NCI-H748 (cell line): Measurements from ENCODE around the gene PTPN14.
A peak's percentile ranks its signal among the peaks of the same experiment; 100 is the strongest.
"Not testable (repeated sequence)": the region's sequence is repeated elsewhere in the genome, so short reads cannot be mapped to it uniquely, and the experiment has no call there.

Experiments
- DNase-seq: peaks from one replicate; lab custom pipeline; 2025; ENCODE audit not compliant: unreplicated experiment; lab: John Stamatoyannopoulos, UW

PTPN14 gene

DNA sequence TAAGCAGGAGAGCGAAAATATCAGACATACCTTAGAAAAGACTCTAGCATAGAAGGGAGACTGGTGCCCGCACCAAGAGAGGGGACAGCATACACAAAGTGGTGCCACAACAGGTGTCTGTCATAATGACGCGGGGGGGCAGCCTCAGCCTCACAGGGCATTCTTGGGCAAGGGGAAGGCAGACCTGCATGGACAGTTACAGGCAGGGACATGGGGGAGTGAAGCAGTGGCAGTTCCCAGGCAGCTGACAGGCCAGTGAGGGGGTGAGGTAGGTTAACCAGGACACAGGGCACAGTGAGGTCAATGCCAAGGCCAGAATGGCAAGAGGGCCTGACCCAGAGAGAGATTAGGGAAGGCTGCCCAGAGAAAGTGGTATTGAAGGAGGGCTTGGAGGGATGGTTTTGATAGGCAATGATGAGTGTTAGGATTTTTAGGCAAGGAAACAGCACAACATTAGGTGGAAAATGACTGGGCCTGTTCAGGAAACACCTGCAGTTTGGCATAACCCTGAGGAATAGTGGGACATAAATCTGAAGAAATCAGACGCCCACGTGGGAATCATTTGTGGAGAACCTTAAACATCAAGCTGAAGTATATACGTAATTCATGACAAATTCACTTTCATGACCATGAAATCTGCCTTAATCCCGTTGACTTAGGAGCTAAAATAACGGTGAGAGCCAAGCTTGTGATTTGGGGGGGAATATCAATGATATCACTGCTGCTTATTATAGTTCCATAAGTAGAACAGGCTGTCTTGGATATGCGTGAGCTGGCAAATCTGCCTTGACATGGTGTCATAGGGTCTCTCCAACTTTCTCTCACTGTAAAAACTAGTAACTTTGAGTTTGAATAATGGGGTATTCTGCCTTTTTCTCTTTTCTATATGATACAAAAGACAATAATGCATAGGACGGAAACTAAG, 8.9 kb downstream of the PTPN14 start:
- DNase-seq, result no peak

DNA sequence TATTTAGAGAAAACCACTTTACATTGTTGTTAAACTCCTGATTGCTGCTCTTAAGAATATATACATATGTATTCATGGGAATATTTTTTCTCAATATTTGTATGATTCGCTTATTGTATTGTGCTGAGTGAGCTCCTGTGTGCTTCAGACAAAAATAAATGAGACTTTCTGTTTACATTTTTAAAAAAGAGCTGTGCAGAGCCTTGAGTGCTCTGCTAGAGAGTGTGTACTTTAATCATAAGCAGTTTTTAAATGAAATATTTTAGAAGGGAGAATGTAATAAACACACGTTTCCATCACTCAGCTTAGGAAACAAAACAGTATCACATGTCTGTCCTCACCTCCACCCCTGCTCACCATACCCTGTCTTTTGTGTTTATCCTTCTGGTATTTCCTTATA, 9.7 kb downstream of the PTPN14 start:
- no peak for DNase-seq

DNA sequence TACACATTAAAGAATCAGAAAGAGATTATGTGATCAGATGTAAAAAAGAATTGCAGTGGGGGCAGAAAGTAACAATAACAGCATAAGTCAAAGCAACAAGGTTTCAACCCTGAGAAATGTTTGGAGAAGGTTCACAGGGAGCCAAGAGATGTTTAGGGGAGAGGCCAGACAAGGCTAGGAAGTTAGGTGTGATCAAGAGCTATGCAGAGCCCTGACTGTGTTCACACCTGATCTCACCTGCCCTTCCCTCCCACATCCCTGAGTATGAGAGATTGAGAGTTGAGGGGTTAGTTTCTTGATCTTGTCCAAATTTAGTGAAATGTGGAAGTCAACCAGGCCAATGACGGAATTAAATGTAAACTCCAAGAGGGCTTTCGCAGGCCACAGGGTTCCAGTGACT, 10.2 kb downstream of the PTPN14 start:
- DNase-seq, result no peak

DNA sequence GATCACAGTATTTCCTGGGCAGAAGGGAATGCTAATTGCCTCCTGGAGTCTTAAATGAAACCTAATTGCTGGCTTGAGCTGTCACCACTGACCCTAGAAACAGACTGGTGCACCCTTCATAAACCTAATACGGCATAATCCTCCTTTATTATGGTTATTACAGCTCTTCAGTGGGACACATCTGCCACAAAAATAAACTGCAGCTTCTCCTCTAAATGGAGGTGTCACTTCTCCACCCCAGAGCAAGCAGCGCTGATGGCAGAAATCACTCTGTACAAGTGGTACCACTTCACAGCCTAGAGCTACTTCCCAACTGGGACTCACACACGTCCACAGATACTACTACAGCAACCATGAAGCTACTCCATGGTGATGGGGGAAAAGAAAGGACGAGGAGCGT, 11.1 kb downstream of the PTPN14 start:
- no peak for DNase-seq

DNA sequence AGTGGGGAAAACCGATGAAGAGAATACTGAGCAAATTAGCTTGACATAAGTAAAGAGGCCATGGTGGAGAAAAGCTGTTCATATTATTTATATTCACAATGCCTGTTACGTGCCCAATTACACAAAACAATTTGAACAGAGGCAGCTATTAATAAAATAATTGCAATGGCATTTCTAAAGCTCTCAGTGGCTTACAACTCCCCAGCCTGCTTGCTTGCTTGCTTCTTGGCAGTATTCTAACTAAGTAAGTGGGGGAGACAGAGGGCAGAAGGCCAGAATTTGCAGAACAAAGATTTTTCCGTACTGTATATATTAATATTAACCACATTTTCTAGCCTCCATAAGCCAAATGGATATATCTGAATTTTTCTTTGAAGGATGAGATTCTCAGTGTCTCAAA, 12.9 kb downstream of the PTPN14 start:
- no peak for DNase-seq

GRCh38 chr1:214537872-214538473, 13.4 kb downstream of the PTPN14 start:
- no peak for DNase-seq

DNA sequence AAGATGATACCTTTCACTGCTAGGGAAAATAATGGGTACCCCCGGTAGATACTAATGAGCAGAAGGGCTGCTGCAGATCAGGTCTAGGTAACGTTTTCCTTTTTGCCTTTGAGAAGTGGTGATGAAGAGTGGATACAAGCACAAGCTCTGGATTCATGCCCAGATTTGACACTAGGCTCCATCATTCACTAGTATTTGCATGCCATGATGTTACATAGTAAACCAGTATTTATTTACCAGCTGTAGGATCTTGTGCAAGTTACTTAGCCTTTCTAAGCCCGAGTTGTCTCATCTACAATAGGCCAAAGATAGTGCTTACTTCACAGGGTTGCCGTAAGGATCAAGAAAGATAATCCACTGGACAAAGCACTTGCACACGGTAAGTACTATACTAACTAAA, 14.2 kb downstream of the PTPN14 start:
- no peak for DNase-seq

- DNase-seq, result no peak
Measured at GRCh38 chr1:214532070-214532469, 19.3 kb downstream of the PTPN14 start.

GRCh38 chr1:214525535-214526019, 25.8 kb downstream of the PTPN14 start:
- no peak for DNase-seq

GRCh38 chr1:214524824-214525223, 26.6 kb downstream of the PTPN14 start:
- DNase-seq, result no peak

DNA sequence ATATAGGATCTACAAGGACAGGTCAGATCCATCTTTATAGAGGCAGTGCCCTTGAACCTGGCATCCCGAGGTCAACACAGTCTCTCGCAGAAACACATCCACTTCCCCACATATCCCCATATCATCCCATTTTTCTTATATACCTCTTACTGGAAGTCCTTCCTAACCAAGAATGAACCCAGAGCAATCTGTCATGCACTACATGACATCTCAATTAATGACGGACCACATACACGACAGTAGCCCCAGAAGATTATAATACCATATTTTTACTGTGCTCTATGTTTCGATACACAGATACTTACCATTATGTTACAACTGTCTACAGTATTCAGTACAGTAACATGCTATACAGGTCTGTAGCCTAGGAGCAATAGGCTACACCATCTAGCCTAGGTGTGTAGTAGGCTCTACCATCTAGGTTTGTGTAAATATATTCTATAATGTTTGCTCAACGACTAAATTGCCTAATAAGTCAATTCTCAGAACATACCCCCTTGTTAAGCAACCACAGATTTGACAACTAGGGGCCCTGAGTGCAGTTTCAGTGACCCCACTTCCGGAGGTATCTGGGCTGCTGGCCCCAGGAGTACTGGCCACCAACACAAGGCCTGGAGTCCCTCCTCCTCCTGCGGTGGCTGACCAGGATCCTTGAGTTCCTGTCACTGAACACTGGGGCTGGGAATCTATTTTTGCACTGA, 28.1 kb downstream of the PTPN14 start:
- DNase-seq, result no peak

DNA sequence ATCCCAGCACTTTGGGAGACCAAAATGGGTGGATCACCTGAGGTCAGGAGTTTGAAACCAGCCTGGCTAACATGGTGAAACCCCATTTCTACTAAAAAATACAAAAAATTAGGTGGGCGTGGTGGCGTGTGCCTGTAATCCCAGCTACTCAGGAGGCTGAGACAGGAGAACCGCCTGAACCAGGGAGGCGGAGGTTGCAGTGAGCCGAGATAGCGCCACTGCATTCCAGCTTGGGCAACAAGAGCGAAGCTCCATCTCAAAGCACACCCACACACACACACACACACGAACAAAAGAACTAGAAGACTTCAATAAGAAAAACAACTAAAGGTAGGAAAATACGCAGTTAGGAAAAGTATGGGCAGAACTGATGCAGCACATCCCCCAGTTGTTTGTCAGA, 29.9 kb downstream of the PTPN14 start:
- DNase-seq, result not testable (repeated sequence)

- peak; percentile 65 for DNase-seq
Measured at GRCh38 chr1:214520544-214521165, 30.7 kb downstream of the PTPN14 start.

DNA sequence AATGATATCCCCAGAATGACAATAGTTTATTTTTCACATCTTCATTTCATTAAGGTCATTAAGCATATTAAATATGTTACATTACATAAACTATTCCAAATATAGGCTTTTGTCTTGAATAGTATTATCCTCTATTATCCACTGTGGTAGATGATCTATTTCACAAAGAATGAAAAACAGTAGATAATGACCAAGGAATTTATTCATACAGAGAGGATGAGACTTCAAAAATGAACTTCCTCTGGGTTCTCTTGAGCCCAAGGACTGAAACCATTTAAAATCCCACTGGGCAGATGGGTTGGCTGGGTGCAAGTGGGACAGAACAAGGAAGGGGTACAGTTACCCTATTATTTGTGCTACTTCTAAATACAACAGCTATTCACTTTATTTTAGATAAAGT, 33.0 kb downstream of the PTPN14 start:
- no peak for DNase-seq

DNA sequence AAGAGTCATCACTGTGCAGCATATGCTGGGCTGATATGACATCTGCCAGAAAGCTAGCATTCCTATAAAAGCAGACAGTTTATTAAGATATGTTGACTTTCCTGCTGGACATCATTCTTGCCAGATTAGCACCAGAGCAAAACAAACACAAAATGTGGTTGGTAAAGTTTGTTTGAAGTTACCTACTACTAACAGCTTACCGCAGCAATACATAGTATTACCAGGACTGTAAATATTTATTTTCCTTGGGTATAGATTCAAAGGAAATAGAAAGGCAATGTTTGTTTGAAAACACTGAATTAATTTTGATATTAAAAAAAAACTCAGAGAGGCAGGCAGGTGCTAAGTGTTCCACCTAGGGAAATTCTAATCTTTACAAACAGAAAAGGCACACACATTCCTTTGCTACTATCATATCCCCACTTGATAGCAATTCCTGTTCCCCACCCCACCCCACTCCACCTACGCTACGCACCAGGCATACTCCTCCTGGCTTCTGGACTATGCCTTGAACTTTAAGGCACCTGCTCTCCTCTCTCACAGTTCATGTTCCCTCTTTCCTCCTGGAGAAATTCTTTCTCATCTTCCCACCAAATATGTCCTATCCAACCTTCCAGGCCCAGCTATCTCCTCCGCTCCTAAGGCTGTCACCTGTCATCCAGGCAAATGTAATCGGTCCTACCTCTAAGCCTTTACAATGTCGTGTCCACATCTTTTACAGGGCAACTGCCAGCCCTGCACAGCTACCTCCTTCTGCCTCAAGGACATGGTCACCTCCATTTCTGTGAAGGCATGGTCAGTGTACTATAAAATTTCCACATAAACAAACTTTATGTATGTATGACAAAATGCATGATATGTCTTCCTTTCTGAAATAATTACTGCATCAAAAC, 34.7 kb downstream of the PTPN14 start:
- DNase-seq, result no peak

DNA sequence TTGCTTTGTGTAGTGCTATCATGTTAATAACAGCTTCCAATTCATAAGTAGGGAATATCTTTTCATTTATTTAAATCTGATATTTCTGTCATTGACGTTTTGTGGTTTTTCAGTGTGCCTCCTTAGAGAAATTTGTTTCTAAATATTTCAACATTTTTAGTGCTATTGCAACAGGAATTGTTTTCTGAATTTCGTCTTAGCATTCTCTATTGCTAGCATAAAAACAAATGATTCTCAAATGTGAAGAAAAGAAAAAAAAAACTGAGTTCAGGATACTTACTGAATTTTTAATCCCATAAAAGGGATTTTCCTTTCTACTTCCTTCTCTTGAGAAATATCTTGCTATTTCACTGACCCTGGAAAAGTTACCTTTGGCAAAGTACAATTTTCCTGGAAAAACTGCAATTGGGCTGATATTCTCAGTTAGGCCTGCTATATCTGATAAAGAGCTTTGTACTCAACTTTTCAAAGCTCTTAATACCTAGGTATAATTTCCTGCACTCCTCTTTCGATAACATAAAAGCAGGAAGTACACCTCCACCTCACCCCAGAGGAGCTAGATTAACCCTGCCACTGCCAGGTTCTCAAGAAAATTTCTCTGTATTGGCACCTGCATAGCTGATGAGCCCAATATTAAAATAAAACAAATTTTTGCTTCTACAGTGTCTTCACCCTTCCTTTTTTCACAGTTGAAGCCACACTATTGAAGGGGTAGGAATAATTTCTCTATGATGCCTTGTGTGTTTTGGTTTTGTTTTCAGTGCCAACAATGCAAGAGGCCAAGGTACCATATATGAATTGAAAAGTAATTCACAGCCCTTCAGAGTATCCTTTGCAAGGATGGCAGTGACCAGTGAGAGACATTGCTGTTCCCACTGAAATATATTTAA, 35.6 kb downstream of the PTPN14 start:
- no peak for DNase-seq

GRCh38 chr1:214514819-214515383, 36.5 kb downstream of the PTPN14 start:
- DNase-seq, result no peak

GRCh38 chr1:214514032-214514818, 37.2 kb downstream of the PTPN14 start:
- DNase-seq, result no peak
